Limb (tissue), 2 donors: Measurements from ENCODE around the gene SLC27A2.

Experiments
- DNase-seq, 2 donors: peaks; one replicate each; pipeline ENCODE4 v3.0.0-alpha.2; 2016; ENCODE audit errors: extremely low spot score in 2 of 2

SLC27A2 gene

DNA sequence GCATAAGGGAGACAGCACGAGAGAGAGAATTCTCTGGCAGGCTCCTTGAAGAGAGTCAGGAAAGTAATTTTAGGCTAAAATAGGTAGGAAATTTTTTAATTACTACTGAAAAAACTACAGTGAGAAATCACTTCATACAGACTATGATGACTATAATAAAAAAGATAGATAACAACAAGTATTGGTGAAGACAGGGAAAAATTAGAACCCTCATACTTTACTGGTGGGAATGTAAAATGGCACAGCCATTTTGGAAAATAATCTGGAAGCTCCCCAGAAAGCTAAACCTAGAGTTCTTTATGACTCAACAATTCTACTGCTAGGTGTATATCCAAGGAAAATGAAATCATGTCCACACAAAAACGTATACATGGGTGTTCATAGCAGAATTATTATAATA is 85.6 kb downstream of the SLC27A2 start:
- no peak for DNase-seq

- no peak for DNase-seq
Observed at GRCh38 chr15:50275091-50275490, 93.1 kb downstream of the SLC27A2 start.

GRCh38 chr15:50275908-50276307 is 93.9 kb downstream of the SLC27A2 start:
- no peak for DNase-seq

DNA sequence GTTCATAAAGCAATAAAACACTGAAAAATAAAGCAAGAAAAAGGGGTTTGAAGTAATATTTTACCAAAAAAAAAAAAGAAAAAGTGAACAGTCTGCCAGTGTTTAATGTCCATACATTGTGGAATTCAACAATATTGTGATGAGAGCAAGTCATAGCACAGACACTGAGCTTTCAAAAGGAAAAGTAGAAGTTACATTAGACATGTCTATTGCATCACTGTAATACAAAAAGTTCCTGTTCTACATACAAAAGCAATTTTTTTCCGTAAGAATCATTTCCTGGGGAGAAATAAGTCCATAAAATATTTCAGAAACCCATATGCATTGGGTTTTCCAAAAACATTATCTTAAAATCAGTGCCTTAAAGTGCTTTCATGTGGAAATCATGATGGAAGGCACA is 95.4 kb downstream of the SLC27A2 start:
- no peak for DNase-seq

GRCh38 chr15:50278496-50278895 is 96.5 kb downstream of the SLC27A2 start:
- no peak for DNase-seq

GRCh38 chr15:50280271-50280670 is 98.3 kb downstream of the SLC27A2 start:
- no peak for DNase-seq

- no peak for DNase-seq
Observed at GRCh38 chr15:50281427-50281826, 99.4 kb downstream of the SLC27A2 start.
